GM21576 (cell line): ENCODE results near the gene CENPX.

Source experiments
- ATAC-seq: cut with Tn5 transposase; IDR thresholded peaks from one replicate; pipeline ENCODE4 v1.9.1; 2021; ENCODE audit warnings: mild to moderate bottlenecking, moderate library complexity; ENCODE audit not compliant: unreplicated experiment

Gene CENPX

DNA sequence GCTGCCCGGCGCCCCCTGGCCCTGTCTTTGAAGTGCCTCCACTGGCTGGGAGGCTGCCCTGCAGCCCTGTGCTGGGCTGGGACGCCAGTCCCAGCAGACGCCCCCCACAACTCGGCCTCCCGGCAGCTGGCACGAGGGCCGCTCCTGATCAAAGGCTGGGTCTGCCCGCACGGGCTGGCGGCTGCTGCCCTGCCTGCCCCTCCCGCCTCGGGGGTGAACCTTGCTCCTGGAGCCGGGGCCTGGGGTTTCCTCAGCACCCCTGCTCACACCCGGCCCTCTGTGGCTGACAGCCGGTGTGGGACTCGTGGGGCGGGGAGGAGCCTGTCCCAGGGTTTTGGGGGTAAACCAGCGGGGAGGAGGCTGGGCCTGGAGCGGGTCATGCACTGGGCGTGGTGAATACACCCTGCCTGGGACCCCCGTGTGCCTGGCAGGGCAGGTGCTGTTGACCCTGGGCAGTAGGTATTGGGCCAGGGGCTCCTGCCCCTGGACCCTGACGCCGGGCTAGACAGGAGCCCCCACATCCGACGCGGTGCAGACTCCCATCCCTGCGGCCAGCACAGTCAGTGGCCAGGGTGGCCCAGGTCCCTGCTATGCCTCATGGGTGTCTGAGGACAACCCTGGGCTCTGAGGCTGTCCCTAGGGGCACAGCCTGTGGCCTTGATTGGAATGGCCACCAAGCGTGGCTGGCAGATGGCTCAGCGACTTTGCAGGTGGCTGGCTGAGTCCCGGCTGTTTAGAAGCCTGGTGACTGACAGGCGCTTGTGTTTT, 21.7 kb downstream of the CENPX start:
- no peak for ATAC-seq

DNA sequence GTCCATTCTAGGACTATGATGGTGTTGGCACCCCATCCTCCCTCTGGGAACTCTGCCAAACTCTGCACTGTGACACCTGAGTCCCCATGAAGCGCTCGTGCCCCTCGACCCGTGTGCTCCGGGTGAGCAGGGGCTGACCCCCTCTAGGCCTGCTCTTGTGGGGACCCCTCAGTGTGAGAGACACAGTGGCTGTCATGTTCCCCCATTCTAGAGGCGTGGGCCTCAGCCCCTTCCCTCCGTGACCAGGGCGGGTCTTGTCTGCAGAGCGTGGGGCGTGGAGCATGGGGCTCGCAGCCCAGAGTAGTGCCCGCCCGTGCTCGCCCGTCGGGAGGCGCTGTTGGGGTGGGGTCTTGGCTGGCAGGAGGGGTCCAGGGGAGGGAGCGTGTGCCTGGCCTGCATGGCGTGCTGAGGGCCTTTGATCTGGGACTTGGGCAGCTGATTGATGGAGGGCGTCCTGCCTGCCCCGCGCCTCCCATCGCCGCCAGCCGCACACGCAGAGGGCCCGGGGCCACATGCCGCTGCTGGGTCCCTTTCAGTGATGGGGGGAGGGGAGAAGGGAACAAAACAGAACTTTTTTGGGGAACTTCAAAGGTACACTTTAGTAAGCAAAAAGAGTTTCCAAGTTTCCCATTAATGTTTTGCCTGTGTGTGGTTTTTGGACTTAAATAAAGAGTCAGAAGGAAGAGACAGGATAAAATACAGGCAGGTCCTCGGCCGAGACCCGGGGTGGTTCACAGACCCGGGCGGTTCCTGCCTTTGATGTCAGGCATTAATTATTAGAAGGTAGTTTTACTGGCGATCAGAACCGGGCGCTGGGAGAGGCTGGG, 22.5 kb downstream of the CENPX start:
- no peak for ATAC-seq

DNA sequence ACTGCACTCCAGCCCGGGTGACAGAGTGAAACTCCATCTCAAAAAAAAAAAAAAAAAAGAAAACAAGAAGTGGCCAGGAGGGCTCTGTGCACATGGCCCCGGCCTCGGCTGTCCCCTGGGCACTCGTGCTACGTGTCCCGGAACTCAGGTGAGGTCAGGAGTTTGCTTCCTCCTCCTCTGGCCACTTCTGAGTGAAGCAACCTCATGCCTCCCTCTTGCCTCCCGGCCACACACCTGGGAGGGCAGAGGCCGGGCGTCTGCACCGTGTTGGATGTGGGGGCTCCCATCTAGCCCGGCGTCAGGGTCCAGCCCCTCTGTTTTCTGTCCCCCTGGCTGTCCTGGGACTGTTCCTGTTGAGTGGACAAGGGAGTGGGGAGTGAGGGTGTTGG, 23.1 kb downstream of the CENPX start:
- ATAC-seq: no peak

DNA sequence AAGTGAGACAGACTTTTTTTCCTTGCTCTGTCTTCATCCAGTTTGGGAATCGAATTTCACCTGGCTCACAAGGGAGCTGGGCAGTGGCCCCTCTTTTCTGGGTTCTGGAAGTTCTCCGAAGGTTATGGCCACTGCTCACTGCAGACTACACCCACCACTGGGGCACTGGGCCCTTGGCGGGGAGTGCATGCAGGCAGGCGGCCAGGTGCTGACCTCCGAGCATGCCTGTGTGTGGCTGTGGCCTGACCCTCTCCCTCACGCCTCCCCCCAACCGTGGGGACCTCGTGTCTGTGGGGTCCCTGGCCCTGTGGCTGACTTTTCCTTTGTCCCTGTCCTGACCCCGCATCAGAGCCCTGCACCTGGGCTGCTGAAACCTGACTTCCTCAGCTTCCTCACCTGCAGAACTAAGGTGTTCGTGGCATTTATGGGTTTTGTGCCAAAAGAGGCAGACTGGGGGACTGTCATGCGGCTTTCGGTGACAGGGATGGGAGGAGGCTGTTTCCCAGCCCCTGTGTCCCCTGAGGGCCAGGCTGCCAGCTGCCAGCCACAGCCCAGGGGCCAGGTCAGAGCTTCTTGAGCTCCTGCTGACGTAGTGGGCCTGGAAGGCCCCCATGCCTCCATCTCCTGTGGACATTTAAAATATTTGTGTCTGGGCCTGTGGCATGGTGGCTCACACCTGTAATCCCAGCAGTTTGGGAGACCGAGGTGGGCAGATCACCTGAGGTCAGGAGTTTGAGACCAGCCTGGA, 23.8 kb downstream of the CENPX start:
- ATAC-seq: no peak

DNA sequence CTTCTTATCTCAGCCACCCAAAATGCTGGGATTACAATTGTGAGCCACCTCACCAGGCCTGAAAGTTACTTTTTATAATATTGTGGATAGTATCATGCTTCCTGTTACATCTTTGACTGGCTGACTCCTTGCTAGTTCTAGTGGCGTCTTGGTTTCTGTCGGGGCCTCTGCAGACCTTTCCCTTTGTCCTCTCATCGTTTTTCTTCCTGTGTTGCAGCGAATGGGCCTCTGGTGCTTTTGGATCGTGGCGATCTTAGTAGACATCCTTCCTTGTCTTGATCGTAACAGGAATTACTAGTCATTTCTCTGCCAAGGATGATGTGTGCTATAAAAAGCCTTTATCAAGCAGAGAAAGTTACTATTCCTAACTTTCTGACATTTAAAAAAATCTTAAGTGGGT, 24.5 kb downstream of the CENPX start:
- no peak for ATAC-seq

DNA sequence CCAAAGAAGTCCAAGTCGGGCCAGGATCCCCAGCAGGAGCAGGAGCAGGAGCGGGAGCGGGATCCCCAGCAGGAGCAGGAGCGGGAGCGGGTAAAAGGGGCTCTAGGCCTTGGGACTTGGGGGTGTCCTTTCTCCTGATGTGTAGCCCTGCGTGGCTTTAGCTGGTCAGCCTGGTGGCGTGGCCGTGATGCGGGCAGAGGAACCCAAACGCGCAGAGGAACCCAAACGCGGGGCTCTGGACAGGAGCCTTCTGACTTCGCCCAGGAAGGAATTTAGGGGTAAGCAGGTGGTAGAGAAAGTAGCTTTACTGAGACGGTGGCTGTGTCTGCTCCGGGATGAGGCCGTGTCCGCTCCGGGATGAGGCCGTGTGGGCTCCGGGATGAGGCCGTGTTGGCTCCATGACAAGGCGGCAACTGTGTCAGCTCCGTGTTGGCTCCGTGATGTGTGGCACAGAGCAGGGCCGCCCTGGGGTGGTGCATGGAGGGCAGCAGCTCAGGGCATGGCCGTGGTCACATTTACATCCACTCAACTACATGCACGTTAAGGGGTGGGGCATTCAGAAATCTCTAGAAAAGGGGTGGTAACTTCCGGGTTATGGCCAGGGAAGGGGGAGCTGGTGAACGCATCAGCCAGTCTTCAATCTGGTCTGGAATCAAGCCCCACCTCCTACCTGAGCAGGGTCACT, 25.8 kb downstream of the CENPX start:
- no peak for ATAC-seq

DNA sequence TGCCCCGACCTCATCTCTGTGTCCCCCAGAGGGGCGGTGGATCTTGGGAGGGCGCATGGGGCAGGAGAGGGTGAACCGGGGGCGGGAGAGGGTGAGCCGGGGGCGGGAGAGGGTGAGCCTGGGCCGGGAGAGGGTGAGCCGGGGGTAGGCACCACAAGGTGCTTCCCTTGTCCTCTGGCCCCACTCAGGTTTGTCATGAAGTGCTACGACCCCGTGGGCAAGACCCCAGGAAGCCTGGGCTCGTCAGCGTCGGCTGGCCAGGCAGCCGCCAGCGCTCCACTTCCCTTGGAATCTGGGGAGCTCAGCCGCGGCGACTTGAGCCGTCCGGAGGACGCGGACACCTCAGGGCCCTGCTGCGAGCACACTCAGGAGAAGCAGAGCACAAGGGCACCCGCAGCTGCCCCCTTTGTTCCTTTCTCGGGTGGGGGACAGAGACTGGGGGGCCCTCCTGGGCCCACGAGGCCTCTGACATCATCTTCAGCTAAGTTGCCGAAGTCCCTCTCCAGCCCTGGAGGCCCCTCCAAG, 26.4 kb downstream of the CENPX start:
- ATAC-seq: no peak

DNA sequence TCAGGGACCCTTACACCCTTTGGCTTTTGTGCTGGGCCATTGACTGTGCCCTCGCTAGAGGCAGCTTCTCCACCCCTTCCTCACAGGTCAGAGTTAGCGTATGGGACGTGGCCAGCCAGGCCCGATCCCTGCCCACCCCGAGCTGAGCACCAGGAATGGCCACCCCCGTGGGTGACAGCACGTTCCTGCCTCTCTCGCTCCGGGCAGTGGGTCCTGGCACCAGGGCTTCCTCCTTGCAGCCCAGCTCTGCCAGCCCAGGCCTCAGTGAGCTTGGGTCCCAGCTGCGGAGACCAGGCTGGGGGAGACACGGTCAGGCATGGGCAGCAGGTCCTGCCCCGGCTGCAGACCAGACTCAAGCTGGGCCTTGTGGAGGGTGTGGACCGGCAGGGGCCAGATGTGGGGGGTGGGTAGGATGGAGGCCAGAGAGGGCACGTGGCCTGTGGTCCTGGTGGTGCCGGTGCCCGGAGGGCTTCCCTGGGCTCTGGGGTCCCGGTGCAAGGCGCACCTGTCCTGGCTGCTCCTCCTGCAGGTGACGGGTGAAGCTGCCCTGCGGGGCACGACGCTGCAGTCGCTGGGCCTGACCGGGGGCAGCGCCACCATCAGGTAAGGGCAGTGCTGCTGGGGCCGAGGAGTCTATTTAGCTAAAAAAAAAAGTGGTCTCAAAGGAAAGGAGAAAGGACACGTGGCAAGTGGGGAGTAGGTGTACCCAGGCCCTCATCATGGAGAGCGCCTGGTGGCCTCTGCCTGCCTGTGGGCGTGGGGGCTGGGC, 27.0 kb downstream of the CENPX start:
- ATAC-seq: no peak

DNA sequence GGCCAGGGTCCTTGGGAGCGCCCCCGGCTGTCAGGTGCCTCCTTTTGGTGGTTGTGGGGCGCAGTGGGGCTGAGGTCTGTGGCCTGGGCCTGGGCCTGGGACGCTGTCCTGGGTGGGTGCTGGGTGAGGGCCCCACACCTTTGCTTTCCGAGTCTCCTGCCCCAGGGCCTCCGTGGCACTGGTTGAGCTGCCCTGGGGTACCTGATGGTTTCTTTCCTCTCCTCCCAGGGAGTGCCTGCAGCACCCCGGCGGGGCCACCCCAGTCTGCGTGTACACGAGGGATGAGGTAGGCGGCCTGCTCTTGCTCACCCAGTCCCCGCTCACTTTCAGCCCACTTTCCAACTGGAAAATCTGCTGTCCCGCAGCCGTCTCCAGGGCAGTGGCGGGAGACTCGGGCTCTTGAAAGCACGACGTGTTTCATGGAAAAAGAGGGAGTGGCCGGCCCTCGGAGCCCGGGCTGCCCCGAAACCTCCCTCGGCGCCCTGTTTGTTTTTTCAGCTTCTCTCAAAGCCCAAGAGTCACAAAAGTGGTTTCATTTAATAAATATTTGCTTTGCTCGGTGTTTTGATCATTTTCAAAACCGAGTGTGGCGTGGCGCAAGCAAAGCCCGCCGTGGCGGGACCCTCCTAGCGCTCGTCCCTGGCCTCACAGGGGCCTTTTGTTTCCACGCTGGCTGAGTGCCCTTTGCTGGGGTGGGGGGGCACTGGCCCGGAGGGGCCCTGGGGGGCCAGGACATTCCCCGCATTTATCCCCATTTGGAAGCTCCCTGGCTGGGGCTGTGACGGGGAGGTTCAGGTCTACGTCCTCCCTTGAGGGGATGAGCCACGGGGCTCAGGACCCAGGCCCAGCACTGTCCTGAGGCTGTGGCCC, 27.9 kb downstream of the CENPX start:
- ATAC-seq: no peak

DNA sequence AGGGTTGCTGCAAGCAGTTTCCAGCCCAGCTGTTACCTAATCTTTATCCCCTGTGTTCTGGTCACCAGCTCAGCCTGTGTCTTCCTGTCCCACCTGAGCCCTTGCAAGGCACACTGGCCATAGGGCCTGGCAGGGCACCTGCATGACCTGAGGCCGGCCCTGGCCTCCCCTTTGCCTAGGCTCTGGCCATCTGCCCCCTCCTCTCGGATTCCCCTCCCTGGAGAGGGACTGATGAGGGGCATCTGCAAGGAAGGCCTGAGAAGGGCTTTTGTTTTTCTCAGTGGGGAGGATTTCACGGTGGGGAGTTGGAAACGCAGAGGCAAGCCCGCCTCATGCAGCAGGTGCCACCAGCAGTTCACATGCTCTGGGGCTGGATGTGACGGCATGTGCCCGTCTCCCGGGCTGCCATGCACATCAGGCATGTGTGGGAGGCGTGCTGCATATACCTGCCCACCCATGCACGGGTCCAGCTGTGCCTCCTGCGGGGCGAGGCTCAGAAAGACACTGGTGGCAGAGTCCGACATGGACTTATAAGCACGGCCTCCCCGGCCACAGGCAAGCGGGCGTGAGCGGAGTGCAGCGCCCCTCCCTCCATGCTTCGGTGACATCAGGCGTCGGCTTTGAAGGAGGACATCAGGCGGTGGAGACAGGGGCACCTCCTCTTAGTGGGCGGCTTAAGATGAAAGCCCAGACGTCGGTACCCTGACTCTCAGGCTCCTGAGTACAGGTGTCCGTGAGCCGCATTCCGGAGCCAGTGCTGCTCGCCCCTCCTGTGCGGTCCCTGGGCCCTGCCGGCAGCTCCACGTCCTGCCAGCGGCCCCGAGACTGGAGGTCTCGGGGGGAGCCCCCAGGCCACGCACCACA, 28.7 kb downstream of the CENPX start:
- no peak for ATAC-seq

DNA sequence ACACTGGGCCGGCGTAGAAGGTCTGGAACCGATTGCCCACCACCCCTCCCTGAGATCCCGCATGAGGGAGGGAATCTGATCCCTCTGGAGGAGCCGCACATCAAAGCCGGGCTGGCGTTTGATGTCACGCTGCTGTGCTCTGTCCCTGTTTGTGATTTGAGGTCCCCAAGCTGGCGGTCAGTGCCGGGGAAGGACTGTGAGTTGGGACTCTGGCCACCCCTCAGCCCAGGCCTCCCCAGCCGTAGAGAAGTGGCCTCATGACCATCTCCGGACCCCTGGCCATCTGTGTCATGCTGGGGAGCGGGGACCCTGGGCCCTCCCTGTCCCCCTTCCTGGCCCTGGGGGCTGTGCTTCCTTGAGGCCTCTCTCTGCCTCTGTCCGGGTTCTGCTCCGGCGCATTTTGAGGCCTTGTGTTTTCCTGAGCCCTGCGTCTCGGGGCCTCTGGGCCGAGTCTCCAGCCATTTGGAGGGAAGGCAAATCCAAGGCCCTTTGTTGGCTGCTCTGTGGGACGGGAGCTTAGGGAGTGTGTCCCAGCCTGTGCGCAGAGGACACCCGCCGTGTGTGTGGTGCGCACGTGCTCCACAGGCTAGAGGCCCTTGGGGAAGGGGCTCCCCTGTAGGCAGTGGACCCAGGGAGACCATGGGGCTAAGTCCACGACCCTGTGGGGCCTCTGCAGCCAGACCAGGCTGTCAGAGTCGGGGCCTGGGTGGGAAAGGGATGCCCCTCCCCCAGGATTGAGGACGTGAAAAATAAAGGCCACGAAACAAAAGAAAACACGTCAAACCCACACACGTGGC, 30.2 kb downstream of the CENPX start:
- ATAC-seq: no peak

DNA sequence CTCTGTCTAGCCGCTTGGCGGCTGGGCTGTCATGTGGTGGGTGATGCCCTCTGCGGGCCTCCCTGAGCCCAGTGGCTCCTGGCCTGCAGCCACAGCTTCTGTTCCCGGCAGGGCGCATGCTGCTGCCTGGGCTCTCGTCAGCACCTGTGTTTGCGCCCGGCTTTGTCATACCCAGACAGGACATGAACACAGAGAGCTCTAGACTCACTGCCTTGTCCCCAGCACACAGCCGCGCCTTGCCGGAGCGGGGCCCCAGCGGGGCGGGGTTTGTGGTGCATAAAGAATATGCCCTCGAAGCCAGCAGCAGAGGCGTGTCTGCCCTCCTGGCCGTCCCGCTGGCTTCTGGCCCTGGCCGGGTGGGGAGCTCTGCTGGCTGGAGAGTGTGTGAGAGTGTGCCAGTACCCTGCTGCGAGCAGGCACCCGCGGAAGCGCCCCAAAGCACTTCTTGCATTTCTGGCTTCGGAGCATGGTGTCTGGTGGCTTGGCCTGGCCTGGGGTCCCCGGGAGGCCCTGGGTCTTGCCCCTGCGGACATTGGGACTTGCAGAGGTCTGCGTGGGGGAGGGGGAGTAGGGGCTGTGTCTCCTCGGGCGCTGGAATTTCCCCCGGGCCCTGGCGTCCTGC, 30.9 kb downstream of the CENPX start:
- ATAC-seq: no peak

DNA sequence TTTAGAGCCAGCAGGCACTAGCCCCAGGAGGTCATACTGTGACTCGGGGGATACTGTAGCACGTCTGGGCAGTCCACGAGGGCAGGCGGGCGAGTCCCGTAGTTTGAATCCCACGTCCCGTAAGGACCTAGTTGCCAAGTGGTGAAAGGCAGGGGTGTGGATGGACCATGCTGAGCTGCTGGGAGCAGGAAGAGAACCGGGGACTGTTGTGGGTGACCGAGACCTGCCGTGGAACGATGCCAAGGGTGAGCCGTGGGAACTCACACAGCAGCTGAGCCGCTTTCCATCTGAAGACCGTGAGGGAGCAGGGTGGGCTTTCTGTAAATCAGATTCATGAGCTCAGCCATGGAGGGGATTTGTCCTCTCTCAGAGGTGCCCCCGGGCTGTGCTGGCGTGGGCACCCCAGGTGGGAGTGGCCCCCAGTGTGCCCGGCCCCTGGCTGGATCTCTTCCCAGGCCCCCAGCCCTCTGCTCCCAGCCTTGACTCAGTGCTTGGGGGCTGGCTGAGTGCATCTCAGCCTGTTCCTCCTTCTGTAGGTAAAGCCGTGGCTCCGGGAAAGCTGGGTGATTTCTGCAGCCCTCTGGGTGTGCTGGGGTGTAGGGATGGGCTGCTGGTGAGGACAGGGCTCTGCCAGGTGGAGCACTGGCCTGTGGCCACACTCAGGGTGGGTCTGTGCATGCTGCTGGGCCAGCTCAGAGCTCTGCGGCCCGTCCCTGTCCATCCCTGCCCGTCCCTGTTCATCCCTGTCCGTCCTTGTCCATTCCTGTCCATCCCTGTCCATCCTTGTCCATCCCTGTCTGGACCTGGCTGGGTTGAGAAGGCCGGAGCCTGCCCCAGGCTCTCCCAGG, 31.6 kb downstream of the CENPX start:
- ATAC-seq: no peak

DNA sequence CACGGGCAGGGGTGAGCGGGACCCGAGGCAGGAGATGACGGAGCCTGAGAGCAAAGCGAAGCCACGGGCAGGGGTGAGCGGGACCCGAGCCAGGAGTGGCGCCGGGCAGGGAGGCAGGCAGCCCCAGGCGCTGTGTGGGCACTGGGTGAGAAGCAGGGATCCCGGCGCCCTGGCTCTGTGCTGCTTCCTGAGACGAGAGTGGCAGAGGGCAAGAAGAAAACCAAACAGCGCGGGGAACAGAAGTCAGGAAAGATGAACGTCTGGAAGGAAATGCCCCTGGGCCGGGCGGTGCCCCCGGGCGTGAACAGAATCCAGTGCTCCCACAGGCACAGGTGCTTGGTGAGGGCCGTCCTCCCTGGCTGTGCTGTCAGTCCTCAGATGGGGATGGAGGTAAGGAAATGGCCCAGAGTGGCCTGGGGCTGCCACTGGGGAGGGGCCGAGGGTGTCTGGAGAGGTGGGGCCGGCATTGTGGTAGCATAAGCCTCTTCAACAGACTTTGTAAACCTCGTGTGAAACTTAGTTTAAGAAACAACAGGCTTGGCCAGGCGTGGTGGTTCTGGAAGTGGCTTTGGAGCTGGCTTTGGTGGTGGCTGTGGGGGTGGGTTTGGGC, 35.4 kb downstream of the CENPX start:
- ATAC-seq: no peak

DNA sequence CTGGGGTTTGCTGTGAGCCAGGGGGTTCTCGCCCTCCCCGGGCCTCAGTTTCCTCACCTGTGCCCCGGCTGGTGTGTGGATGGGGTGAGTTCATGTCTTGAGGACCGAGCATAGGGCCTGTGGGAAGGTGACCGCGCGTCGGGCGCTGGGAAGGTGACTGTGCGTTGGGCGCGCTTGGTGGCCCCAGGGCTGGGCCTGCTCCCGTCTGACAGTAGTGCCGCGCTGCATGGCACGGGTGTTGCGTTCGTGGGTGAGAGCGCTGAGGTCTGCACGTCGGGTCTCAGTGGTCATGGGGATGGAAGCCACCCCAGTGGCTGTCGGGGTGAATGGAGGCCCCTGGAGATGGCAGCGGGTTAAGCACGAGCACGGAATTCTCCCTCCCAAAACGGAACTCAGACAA, 36.1 kb downstream of the CENPX start:
- no peak for ATAC-seq
